HCT116 (cell line): ENCODE measurements around the gene C22orf39. TPM values are rescaled to one million over a fixed set of nuclear protein-coding genes. Genes with fewer than 3 reads are reported as not detected.

Experiments
- ATAC-seq: fragments of 200-7000 bp; cut with Tn5 transposase; 2 replicates; pipeline ENCODE4 v1.9.1; 2020; ENCODE audit warnings: mild to moderate bottlenecking, moderate library complexity
- BruUV-seq: library from RNA; stranded (reverse); fragments of 400-500 nt; replicated peaks from 2 replicates; lab custom pipeline; 2021; lab: Mats Ljungman, UMichigan
- CTCF ChIA-PET: fragments of 300-600 bp; sonication (Branson Sonifier 250); formaldehyde crosslinking; loops from one replicate; lab custom pipeline; 2021; ENCODE audit warnings: antibody characterized with exemption; lab: Charles Lee
- POLR2A ChIA-PET: fragments of 300-600, 350-600 bp; sonication (Branson Sonifier 250); formaldehyde crosslinking; loops from one replicate; lab custom pipeline; 2021; ENCODE audit warnings: antibody characterized with exemption; lab: Charles Lee
- RAD21 ChIA-PET, 2 experiments: fragments of 300-600 bp; sonication (Branson Sonifier 250); formaldehyde crosslinking; loops; one replicate each; lab custom pipeline; 2023; ENCODE audit warnings: low total read pairs in 2 of 2; ENCODE audit not compliant: uncharacterized antibody in 2 of 2, unreplicated experiment in 2 of 2, low non-redundant PET in 1 of 2; lab: Charles Lee
- DNase-seq: peaks from one replicate; pipeline ENCODE4 v3.0.0-alpha.2; 2010; ENCODE audit warnings: low read depth, low spot score
- H2AFZ ChIP-seq: fragments of 200-600 bp; shearing (Covaris generic), sonication (generic); 2 replicates; pipeline ENCODE4 v1.6.1; 2017; ENCODE audit warnings: low read depth, mixed run types, mixed read lengths, antibody characterized with exemption, low read length; ENCODE audit not compliant: poor library complexity, severe bottlenecking
- H3K27ac ChIP-seq: 2 replicates; pipeline ENCODE4 v1.5.1; 2012; ENCODE audit warnings: low read depth, low read length
- H3K27me3 ChIP-seq: fragments of 200-600 bp; sonication (generic); 2 replicates; pipeline ENCODE4 v1.6.1; 2016; ENCODE audit warnings: mixed run types, low read length, mixed read lengths; ENCODE audit not compliant: insufficient read depth
- H3K36me3 ChIP-seq, 2 experiments: fragments of 200-500 bp in 1 of 2; fragments of 200-600 bp in 1 of 2; sonication (Bioruptor generic) in 1 of 2; sonication (generic) in 1 of 2; 2 replicates each; pipeline versions ENCODE4 v1.5.1 to v1.6.1; 2014 to 2016; ENCODE audit warnings: low read length in 2 of 2, inconsistent platforms in 1 of 2, mixed read lengths in 1 of 2, mixed run types in 1 of 2; ENCODE audit not compliant: insufficient read depth in 2 of 2, control insufficient read depth in 1 of 2
- H3K4me1 ChIP-seq, 2 experiments: fragments of 200-600 bp in 1 of 2; sonication (generic) in 1 of 2; 2 replicates each; pipeline versions ENCODE4 v1.5.1 to v1.6.1; 2012 to 2017; ENCODE audit warnings: low read length in 2 of 2, inconsistent platforms in 1 of 2, mild to moderate bottlenecking in 1 of 2, mixed read lengths in 1 of 2, mixed run types in 1 of 2, moderate library complexity in 1 of 2; ENCODE audit not compliant: insufficient read depth in 2 of 2, control insufficient read depth in 1 of 2
- H3K4me2 ChIP-seq: fragments of 200-600 bp; sonication (generic); 2 replicates; pipeline ENCODE4 v1.6.1; 2017; ENCODE audit warnings: mixed run types, low read length, mixed read lengths
- H3K4me3 ChIP-seq, 2 experiments: fragments of 200-600 bp in 1 of 2; sonication (generic) in 1 of 2; replicated peaks in 1 of 2; 2 replicates each; pipeline ENCODE4 v1.5.1; 2011 to 2016; ENCODE audit warnings: low read length in 2 of 2, control low read depth in 1 of 2, low read depth in 1 of 2, mild to moderate bottlenecking in 1 of 2, mixed read lengths in 1 of 2, mixed run types in 1 of 2
- H3K79me2 ChIP-seq: fragments of 200-600 bp; sonication (generic); 2 replicates; pipeline ENCODE4 v1.6.1; 2017; ENCODE audit warnings: mild to moderate bottlenecking, mixed run types, low read length, moderate library complexity, mixed read lengths; ENCODE audit not compliant: insufficient read depth
- H3K9ac ChIP-seq: fragments of 200-600 bp; sonication (generic); 2 replicates; pipeline ENCODE4 v1.6.1; 2016; ENCODE audit warnings: low read length, mixed read lengths
- H3K9me2 ChIP-seq: fragments of 200-600 bp; sonication (generic), shearing (Covaris generic); 2 replicates; pipeline ENCODE4 v1.6.1; 2017; ENCODE audit warnings: mixed run types, mild to moderate bottlenecking, moderate library complexity; ENCODE audit not compliant: insufficient read depth
- H3K9me3 ChIP-seq, 2 experiments: fragments of 200-500 bp in 1 of 2; fragments of 200-600 bp in 1 of 2; sonication (Bioruptor generic) in 1 of 2; sonication (generic) in 1 of 2; 2 replicates each; pipeline ENCODE4 v1.6.1; 2014 to 2017; ENCODE audit warnings: low read length in 2 of 2, mixed read lengths in 2 of 2, inconsistent platforms in 1 of 2, low read depth in 1 of 2, mild to moderate bottlenecking in 1 of 2, mixed run types in 1 of 2, moderate library complexity in 1 of 2; ENCODE audit not compliant: control insufficient read depth in 1 of 2, insufficient read depth in 1 of 2
- H4K20me1 ChIP-seq: fragments of 200-600 bp; sonication (generic), shearing (Covaris generic); 2 replicates; pipeline ENCODE4 v1.6.1; 2017; ENCODE audit warnings: mixed run types, mild to moderate bottlenecking, moderate library complexity; ENCODE audit not compliant: insufficient read depth
- CEBPB ChIP-seq: IDR thresholded peaks from 2 replicates; pipeline ENCODE4 v1.6.1; 2012; ENCODE audit warnings: low read depth
- ELF1 ChIP-seq: IDR thresholded peaks from 2 replicates; pipeline ENCODE4 v1.6.1; 2012; ENCODE audit warnings: low read depth, borderline replicate concordance
- FOSL1 ChIP-seq: IDR thresholded peaks from 2 replicates; pipeline ENCODE4 v1.6.1; 2012; ENCODE audit warnings: low read depth
- JUND ChIP-seq: IDR thresholded peaks from 2 replicates; pipeline ENCODE4 v1.6.1; 2012
- POLR2A ChIP-seq: IDR thresholded peaks from 2 replicates; pipeline ENCODE4 v1.7.0; 2011; ENCODE audit warnings: borderline replicate concordance; ENCODE audit not compliant: insufficient read depth, insufficient read length; ENCODE audit errors: extremely low read depth
- SIN3A ChIP-seq: IDR thresholded peaks from 2 replicates; pipeline ENCODE4 v1.6.1; 2012; ENCODE audit warnings: low read depth
- SP1 ChIP-seq: IDR thresholded peaks from 2 replicates; pipeline ENCODE4 v1.6.1; 2012; ENCODE audit warnings: low read depth
- TCF7L2 ChIP-seq: IDR thresholded peaks from 2 replicates; pipeline ENCODE4 v1.7.0; 2011; ENCODE audit warnings: borderline replicate concordance, inconsistent platforms; ENCODE audit not compliant: insufficient read depth, insufficient read length; ENCODE audit errors: extremely low read depth
- YY1 ChIP-seq: IDR thresholded peaks from 2 replicates; pipeline ENCODE4 v1.6.1; 2011; ENCODE audit warnings: low read length, low read depth, moderate library complexity, mild to moderate bottlenecking; ENCODE audit not compliant: insufficient replicate concordance; ENCODE audit errors: extremely low read depth
- intact Hi-C: fragments of 100-400 bp; cut with micrococcal nuclease; formaldehyde crosslinking; loops from 2 replicates; pipeline ENCODE4 v1.10.0; 2022
- total RNA-seq: library from RNA; stranded (reverse); gene quantifications from one replicate; pipeline ENCODE4 v1.2.1, GENCODE V29; 2021; ENCODE audit not compliant: unreplicated experiment
- TF ChIP-seq, protein P1 (sequence below): IDR thresholded peaks from 2 replicates; pipeline ENCODE4 v1.6.1; 2011; ENCODE audit warnings: mild to moderate bottlenecking, low read length, moderate library complexity; ENCODE audit not compliant: insufficient replicate concordance; ENCODE audit errors: extremely low read depth
- TF ChIP-seq, protein P2 (sequence below), 3 experiments: fragments of 200-600 bp in 1 of 3; sonication (generic) in 1 of 3; IDR thresholded peaks in 2 of 3; conservative IDR thresholded peaks in 1 of 3; 2 replicates each; pipeline ENCODE4 v1.5.1; 2012 to 2017; ENCODE audit warnings: low read depth in 2 of 3, low read length in 2 of 3, antibody characterized with exemption in 1 of 3, borderline replicate concordance in 1 of 3, control low read depth in 1 of 3, mild to moderate bottlenecking in 1 of 3, mixed read lengths in 1 of 3, mixed run types in 1 of 3, moderate library complexity in 1 of 3; ENCODE audit not compliant: insufficient read depth in 1 of 3
- TF ChIP-seq, protein P3 (sequence below): IDR thresholded peaks from 2 replicates; pipeline ENCODE4 v1.6.1; 2012
- TF ChIP-seq, protein P4 (sequence below): IDR thresholded peaks from 2 replicates; pipeline ENCODE4 v1.6.1; 2012

The C22orf39 gene
- total RNA-seq, 1 experiment from 2014 or later: 17.7 TPM

DNA sequence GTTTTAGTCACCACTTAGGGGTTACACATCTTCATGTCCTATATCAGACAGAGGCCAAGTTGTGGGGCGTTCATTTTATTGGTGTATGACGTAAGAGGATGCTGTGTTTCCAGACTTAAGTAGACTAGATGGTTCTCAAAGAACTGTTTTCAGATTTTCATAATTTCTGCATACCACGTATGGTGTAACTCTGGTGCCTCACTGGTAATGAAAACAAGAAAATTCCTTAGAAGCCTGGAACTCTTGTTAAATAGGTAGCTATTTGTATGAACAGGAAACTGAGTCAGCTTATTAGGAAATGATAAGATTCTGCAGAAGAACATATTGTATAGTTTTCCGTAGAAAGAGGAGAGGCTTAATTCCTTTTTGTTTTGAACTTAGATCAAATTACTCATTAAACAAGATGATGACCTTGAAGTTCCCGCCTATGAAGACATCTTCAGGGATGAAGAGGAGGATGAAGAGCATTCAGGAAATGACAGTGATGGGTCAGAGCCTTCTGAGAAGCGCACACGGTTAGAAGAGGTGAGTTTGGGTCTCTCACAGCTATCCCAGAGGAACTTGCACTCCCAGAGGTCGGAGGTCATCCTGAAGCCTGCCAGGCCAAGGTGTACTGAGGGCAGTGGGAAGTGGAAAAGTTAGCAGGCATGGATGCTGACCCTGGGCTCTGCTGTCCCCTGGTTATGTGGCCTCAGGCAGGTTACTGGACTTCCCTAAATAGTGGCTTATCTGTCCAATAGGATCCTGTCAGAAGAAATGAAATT lies 36.2 kb upstream of the C22orf39 start:
- Histone ChIP-seq H3K27me3 (no peaks in the 10 kb centered on the region), H3K27ac (no peak overlapping the region), H3K79me2 (peaks cover 53% of the 10 kb centered on the region), H3K9ac (no peak overlapping the region), H3K9me3 (no peaks in the 10 kb centered on the region), H4K20me1 (no peaks in the 10 kb centered on the region; the same call in 1 of the 2 replicates), H3K36me3 (peaks cover 17 to 42% of the 10 kb centered on the region in 2 experiments), H2AFZ (no peak overlapping the region), H3K9me2 (no peaks in the 10 kb centered on the region), H3K4me1 (peaks cover 6 to 11% of the 10 kb centered on the region in 2 experiments; a peak in 3 of 4 replicates), H3K4me2 (no peak overlapping the region), H3K4me3 (no peak overlapping the region)
- ChIA-PET RAD21 (no interaction called here), POLR2A (no interaction called here), CTCF (no interaction called here)
- ATAC-seq: no peak
- intact Hi-C loops: no loop called here
- no TSS peak for BruUV-seq
- no peak for DNase-seq
- TF ChIP-seq SP1 (no peak), POLR2A (no peak), TCF7L2 (no peak), JUND (no peak), ELF1 (no peak), FOSL1 (no peak), YY1 (no peak), CEBPB (no peak), SIN3A (no peak)
- TF ChIP-seq, protein P1, sequence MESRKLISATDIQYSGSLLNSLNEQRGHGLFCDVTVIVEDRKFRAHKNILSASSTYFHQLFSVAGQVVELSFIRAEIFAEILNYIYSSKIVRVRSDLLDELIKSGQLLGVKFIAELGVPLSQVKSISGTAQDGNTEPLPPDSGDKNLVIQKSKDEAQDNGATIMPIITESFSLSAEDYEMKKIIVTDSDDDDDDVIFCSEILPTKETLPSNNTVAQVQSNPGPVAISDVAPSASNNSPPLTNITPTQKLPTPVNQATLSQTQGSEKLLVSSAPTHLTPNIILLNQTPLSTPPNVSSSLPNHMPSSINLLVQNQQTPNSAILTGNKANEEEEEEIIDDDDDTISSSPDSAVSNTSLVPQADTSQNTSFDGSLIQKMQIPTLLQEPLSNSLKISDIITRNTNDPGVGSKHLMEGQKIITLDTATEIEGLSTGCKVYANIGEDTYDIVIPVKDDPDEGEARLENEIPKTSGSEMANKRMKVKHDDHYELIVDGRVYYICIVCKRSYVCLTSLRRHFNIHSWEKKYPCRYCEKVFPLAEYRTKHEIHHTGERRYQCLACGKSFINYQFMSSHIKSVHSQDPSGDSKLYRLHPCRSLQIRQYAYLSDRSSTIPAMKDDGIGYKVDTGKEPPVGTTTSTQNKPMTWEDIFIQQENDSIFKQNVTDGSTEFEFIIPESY: no peak
- TF ChIP-seq, protein P2, sequence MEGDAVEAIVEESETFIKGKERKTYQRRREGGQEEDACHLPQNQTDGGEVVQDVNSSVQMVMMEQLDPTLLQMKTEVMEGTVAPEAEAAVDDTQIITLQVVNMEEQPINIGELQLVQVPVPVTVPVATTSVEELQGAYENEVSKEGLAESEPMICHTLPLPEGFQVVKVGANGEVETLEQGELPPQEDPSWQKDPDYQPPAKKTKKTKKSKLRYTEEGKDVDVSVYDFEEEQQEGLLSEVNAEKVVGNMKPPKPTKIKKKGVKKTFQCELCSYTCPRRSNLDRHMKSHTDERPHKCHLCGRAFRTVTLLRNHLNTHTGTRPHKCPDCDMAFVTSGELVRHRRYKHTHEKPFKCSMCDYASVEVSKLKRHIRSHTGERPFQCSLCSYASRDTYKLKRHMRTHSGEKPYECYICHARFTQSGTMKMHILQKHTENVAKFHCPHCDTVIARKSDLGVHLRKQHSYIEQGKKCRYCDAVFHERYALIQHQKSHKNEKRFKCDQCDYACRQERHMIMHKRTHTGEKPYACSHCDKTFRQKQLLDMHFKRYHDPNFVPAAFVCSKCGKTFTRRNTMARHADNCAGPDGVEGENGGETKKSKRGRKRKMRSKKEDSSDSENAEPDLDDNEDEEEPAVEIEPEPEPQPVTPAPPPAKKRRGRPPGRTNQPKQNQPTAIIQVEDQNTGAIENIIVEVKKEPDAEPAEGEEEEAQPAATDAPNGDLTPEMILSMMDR (IDR thresholded peaks at IDR 0.05 in 2 of 3, conservative IDR thresholded peaks at IDR 0.05 in 1 of 3; ENCODE audit: borderline replicate concordance in 1 of 3, insufficient read depth in 1 of 3, low read depth in 2 of 3, low read length in 2 of 3): no peak
- TF ChIP-seq, protein P3, sequence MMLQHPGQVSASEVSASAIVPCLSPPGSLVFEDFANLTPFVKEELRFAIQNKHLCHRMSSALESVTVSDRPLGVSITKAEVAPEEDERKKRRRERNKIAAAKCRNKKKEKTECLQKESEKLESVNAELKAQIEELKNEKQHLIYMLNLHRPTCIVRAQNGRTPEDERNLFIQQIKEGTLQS: no peak
- TF ChIP-seq, protein P4, sequence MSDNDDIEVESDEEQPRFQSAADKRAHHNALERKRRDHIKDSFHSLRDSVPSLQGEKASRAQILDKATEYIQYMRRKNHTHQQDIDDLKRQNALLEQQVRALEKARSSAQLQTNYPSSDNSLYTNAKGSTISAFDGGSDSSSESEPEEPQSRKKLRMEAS: no peak
